GM12874 (cell line): ENCODE results near the gene PCK2.

Source experiments
- TF ChIP-seq, protein P1 (sequence below): IDR thresholded peaks from 2 replicates; pipeline ENCODE4 v1.5.1; 2011; ENCODE audit warnings: low read depth, mild to moderate bottlenecking, control low read depth, low read length, moderate library complexity; ENCODE audit not compliant: insufficient read depth

Gene PCK2

GRCh38 chr14:24089890-24090289 is 4.2 kb upstream of the PCK2 start:
- TF ChIP-seq, protein P1, sequence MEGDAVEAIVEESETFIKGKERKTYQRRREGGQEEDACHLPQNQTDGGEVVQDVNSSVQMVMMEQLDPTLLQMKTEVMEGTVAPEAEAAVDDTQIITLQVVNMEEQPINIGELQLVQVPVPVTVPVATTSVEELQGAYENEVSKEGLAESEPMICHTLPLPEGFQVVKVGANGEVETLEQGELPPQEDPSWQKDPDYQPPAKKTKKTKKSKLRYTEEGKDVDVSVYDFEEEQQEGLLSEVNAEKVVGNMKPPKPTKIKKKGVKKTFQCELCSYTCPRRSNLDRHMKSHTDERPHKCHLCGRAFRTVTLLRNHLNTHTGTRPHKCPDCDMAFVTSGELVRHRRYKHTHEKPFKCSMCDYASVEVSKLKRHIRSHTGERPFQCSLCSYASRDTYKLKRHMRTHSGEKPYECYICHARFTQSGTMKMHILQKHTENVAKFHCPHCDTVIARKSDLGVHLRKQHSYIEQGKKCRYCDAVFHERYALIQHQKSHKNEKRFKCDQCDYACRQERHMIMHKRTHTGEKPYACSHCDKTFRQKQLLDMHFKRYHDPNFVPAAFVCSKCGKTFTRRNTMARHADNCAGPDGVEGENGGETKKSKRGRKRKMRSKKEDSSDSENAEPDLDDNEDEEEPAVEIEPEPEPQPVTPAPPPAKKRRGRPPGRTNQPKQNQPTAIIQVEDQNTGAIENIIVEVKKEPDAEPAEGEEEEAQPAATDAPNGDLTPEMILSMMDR, result no peak

GRCh38 chr14:24092110-24092504 is 2.0 kb upstream of the PCK2 start:
- TF ChIP-seq, protein P1, result no peak

DNA sequence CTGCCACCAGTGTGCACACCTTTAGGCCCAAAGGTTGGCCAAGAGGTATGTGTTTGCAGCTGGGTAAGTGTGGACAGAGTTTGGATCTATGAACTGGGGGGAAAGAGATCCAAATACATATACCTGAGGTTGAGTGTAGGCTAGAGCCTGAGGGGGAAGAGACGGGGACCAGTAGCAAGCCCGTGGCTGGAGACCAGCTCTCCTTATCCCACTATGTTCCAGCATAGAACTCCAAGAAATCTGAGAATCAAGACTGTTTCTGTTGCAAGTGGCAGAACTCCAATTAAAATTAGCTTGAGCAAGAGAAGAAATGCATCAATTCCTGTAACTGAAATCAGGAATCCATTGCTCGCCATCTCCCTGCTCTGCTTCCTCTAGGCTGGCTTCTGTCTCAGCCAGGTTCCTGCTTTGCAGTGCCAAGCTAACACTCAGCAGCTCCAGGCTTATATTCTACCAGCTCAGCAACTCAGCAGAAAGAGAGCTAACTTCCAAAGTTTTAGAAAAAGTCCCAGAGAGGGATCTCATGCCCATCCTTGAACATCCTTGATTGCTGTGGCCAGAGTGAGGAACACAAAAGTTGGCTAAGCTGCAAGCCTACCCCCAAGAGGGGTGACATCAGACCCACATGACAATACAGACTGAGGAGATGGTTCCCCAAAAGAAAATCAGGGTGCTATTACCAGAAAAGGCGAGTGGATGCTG is 1.5 kb upstream of the PCK2 start:
- TF ChIP-seq, protein P1, result no peak

- TF ChIP-seq, protein P1, result no peak
Observed at GRCh38 chr14:24093207-24093900, 757 bp upstream of the PCK2 start.

GRCh38 chr14:24094841-24095270 is 745 bp downstream of the PCK2 start:
- TF ChIP-seq, protein P1, result no peak

- TF ChIP-seq, protein P1, result no peak
Observed at GRCh38 chr14:24095271-24096068, 1.4 kb downstream of the PCK2 start.

- TF ChIP-seq, protein P1, result no peak
Observed at GRCh38 chr14:24096545-24097181, 2.6 kb downstream of the PCK2 start.
